Fibroblast of skin of left quadriceps (primary cell): ENCODE data around the gene MRPS30.
"Not testable (repeated sequence)": the region's sequence is repeated elsewhere in the genome, so short reads cannot be mapped to it uniquely, and the experiment has no call there.

Source experiments
- DNase-seq, 2 experiments: peaks; one replicate each; pipeline ENCODE4 v3.0.0-alpha.2; 2013; ENCODE audit warnings: low read depth in 2 of 2

MRPS30 gene

DNA sequence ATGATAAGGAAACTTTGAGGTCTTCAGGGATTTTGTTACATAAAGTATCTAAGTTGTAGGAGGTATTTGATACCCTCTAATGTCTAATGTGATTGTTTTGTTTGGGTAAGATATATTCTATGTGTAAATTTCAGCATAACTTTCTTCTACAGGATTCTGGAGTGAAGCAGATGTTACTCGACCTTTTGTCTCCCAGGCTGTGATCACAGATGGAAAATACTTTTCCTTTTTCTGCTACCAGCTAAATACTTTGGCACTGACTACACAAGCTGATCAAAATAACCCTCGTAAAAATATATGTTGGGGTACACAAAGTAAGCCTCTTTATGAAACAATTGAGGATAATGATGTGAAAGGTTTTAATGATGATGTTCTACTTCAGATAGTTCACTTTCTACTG is 6.0 kb downstream of the MRPS30 start:
- DNase-seq = no peak

DNA sequence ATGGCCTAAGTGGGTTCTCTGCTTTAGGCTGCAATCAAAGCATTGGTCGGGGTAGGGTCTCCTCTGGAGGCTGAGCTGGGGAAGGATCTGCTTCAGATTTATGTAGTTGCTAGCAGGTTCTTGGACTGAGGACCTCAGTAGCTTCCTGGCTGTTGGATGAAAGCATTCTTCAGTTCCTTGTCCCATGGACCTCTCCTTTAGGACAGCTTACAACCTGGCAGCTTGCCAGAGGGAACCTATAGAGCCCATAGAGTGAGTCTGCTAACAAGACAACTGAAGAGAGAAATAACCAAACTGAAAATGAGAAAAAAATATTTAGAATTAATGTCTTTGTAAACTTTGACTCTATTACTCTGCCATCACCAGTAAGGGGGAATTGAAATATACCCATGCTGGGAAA is 12.4 kb downstream of the MRPS30 start:
- DNase-seq = no peak

DNA sequence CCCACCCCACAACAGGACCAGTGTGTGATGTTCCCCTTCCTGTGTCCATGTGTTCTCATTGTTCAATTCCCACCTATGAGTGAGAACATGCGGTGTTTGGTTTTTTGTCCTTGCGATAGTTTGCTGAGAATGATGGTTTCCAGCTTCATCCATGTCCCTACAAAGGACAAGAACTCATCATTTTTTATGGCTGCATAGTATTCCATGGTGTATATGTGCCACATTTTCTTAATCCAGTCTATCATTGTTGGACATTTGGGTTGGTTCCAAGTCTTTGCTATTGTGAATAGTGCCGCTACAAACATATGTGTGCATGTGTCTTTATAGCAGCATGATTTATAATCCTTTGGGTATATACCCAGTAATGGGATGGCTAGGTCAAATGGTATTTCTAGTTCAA is 15.9 kb downstream of the MRPS30 start:
- not testable (repeated sequence) for DNase-seq

DNA sequence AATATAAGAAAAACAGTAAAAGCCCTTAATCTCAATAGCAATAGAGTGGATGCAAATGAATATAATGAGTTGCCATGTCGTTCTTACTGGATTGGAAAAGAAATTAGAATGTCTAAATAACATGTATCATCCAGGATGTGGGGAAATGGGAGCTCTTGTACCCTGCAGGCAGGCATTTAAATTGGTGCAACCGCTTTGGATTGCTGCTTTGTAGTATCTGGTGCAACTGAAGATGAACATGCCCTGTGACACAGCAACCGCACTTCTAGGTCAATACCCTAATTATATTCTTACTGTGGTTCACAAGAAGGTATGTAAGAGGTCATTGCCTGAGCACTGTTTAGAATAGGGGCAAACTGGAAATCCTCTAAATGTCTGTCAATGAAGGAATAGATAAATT is 18.9 kb downstream of the MRPS30 start:
- DNase-seq = no peak

DNA sequence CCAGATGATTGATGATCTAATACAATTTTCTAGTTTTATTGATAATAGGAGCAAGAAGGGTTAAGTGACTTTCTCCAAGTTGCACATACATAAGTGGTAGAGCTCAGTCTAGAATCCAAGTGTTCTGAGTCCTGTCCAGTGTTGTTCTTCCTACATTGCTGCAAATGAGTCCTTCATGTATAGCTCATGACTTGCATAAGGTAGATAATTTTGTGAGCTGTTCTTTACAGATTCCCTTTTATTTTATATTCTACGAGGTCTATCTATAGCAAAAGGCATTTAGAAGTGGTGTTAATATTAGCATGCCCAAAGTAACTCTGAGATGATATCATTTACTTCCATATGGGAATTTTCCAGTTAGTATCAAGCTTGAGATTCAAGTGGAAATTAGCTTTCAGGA is 20.0 kb downstream of the MRPS30 start:
- no peak for DNase-seq

DNA sequence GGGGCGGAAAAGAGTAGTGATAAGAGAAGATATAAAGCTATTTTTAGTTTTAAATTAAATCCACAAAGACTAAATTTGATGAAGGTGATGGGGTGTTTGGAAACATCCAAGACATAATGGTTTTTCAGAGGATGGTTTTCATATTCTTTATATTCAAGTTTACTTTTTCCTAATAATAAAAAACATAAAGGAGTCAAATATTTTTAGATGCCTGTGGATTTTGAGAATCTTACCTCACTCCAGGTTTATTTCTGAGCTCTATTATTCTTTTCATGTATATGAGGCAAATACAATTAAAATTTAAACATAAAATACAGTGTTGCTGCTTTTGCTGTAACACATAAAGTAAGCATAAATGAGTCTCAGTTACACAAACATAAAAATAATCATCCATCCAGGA is 22.2 kb downstream of the MRPS30 start:
- no peak for DNase-seq

DNA sequence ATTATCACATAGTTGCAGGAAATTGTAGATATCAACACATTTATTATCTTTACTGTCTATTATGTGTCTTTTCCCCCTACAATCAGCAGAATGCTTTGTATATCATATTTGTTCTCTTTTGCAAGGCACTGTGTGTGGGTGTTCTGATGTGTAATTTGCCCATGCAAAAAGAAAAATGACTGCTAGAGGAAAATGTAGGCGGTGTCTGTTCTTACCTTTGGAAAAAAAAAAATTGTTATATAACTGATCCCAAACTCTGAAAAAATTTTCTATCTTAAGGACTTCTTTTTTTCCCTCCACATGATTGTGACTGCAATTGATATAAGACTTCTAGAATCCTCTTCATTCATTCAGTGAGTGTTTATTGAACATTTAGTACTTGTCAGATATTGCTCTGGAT is 24.5 kb downstream of the MRPS30 start:
- DNase-seq = no peak

DNA sequence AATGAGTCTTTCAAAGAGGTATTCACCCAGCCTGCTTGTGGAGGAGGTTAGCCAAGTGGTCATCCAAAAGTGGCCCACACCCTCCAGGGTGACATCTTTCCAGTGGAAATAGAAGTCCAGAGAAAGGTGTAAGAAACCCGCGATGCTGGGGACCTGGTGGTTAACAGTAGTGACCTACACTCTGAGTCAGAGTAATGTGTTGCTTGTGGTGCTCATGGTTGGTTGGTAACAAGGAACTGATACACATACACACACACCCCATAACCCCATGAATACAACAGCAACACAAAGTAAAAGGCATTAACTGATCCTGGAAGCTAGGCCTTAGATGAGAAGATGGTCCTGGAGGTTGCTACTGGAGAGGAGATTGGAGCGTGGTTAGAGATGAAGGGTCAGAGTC is 26.9 kb downstream of the MRPS30 start:
- no peak for DNase-seq

DNA sequence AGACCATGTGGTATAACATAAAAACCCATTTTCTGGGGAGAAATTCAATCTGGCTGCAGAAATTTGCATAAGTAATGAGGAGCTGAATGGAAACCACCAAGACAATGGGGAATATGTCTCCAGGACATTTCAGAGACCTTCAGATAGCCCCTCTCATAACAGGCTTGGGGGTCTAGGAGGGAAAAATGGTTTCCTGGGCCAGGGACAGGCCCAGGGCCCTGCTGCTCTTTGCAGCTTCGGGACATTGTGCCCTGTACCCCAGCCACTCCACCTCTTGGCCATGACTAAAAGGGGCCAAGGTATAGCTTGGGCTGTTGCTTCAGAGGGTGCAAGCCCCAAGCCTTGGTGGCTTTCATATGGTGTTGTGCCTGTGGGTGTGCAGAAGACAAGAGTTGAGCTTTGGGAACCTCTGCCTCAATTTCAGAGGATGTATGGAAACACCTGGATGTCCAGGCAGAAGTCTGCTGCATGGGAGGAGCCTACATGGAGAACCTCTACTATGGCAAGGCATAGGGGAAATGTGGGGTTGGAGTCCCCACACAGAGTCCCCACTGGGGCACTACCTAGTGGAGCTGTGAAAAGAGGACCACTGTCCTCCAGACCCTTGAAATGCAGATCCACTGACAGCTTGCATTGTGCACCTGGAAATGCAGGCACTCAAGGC is 30.4 kb downstream of the MRPS30 start:
- DNase-seq = no peak

DNA sequence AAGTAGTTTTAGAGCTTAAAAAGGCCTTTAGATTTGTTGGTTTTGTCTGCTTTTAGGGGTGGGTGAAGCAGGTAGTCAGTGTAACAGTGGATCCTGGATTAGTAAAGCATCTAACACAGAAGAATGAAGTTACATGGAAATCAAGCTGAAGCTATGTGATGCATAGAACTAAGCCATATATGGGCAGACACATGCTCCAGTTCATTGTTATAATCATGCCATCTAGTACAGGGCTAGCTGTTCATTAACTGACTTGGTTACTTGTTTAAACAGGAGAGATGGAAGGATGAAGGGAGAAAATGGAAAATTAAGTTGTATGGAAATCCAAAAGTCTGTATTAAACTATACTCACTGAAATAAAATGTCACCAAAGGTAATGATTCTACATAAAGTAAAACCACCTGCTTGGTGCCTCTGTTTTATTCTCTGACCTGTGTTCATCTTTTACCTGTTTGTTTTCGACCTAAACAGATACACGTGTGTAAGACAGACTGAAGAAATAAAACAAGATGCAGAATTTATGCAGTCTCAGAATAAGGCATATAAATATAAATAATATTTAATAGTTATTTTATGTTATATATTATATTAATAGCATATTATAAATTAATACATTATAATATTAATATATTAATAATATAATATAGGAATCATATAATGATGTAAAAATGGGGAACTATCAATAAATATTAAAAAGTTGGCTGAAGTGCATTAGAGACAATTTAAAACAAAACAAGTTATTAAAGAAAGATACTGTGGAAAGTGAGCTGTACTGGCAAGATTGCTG is 33.9 kb downstream of the MRPS30 start:
- no peak for DNase-seq

DNA sequence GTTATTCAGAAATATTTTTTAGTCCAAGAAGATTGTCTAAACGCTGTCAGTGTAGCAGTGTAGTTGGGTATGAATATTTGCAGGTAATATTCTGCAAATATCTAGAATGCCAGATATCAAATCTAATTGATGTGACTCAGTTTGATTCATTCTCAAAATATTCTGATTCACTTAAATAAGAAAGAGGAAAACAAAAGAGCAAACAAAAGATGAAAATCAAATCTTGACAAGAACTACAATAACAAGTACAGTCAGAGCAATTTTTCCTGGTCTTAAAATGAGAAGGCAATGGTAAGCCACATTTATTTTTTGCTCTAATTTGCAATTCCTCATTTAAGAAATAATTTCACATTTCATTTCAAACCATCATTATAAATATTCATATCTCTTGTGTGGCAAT is 36.0 kb downstream of the MRPS30 start:
- no peak for DNase-seq

DNA sequence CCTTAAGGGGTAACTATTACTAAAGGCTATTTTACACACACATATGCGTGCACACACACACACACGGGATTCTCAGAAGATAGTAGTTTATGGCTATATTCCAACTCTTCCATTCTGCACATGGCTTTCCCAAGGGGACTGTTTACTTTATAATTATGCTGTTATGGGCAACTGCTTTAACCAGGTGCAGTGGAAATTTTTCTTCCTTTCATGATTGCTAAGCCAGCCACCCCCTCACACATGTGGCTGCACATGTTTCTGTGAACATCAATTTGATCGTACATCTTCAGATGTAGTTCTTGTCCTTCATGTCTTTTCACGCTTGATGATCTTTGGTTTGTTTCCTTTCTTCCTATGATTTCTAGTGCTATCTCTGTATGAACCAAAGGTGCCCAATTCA is 37.0 kb downstream of the MRPS30 start:
- DNase-seq = no peak

DNA sequence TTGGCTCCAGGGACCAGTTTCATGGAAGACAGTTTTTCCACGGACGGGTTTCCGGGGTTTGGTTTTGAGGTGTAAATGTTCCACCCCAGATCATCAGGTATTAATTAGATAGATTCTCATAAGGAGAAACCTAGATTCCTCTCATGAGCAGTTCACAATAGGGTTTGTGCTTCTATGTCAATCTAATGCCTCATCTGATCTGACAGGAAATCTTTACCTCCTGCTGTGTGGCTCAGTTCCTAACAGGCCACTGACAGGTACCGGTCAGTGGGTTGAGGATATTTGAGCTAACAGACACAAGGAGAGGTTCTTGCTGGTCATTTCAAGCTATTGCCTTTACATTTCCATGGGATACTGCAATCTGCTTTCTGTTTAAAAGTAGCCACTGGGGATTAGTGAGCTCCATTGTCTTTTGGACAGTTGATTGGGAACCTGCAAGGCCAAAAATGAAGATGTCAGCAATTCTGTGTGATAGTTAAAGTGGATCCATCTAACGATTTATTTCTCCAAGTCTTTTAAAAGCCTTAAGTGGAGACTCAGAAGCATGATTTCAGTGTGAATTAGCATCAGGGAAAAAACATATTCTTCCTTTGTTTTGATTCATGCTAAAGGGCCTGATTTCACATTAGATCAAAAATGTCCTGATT is 38.6 kb downstream of the MRPS30 start:
- DNase-seq = no peak

DNA sequence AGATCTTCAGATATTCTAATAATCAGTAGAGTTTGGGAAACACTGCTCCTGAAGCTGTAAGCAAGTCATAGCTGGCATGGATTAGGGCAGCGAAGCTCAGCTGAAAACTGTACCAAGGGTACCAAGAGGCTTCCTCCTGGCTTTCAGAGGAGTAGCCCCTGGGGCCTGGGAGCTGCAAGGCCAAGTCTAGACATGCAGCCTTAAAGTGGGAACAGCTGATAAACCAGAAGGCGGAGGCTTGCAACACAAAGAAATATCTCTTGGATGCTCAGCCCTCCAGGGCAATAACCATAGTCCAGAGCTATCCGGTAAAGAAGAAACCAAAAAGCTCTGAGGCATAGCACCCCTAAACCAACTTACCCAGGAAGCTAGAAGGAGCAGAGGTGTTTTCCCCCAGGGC is 51.5 kb downstream of the MRPS30 start:
- no peak for DNase-seq

DNA sequence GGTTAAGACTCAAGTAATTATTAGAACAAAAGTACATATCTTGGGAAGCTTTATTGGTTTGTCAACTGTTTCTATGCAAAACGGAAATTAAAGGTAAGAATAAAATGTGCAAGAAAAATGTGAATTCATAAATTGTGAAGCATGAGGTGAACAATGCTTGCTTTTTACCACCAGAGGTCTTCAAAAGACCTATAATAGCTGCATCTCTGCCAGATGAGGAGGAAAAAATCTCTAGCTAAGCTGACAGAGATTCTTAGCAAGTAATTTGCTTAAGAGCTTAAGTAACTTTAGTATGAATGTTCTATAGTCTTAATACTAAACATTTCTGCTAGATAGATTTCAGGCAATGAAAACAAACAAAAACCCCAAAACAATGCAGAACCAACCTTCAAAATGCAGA is 54.1 kb downstream of the MRPS30 start:
- DNase-seq = no peak
